COLO668 (cell line): ENCODE data around the gene R3HDM2.
"Not testable (repeated sequence)": the region's sequence is repeated elsewhere in the genome, so short reads cannot be mapped to it uniquely, and the experiment has no call there.

Experiments
- DNase-seq: peaks from one replicate; lab custom pipeline; 2025; ENCODE audit not compliant: unreplicated experiment; lab: John Stamatoyannopoulos, UW

The R3HDM2 gene

DNA sequence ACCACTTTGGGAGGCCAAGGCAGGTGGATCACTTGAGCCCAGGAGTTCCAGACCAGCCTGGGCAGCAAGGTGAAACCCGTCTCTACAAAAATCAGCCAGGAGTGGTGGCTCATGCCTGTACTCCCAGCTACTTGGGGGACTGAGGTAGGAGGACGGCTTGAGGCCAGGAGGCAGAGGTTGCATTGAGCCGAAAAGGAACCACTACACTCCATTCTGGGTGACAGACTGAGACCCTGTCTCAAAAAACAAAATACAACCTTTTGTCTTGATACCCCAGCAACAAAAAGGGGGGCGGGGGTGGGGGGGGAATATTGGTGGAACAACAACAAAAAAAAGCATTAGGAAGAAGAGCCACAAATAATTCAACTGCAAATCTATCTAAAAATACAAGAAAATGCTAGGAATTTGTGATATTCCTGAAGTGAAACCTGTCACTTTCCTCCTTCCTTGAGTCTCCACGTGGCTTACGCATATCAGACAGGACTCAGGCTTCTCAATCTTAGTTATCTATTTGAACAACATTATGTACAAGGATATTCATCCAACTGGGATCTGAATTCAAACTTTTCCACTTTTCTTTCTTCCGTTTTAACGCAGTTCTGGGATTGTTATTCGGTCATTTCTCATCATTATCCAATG is 1.3 kb downstream of the R3HDM2 start:
- DNase-seq, result no peak

DNA sequence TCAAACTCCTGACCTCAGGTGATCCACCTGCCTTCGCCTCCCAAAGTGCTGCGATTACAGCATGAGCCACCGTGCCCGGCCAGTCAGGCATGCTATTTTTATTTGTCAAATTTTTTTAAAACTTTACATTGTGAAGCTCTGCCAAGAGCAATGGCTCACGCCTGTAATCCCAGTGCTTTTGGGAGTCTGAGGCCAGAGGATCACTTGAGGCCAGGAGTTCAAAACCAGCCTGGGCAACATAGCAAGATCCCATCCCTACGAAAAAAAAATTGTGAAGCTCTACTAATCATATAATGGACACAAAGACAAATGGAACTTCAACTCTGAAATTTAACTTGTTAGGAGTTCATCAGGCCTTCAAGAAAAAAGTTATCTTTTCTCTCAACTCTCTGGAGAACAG is 1.9 kb downstream of the R3HDM2 start:
- DNase-seq, result no peak

DNA sequence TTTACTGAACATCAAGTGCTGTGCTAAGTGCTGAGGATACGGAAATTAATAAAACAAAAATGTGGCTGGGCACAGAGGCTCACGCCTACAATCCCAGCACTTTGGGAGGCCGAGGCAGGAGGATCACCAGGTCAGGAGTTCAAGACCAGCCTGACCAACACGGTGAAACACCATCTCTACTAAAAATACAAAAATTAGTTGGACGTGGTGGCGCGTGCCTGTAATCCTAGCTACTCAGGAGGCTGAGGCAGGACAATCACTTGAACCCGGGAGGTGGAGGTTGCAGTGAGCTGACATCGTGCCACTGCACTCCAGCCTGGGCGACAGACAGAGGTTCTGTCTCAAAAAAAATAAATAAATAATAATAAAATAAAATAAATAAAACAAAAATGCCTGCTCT is 3.9 kb downstream of the R3HDM2 start:
- DNase-seq, result not testable (repeated sequence)

- DNase-seq, result no peak
Observed at GRCh38 chr12:57420482-57420881, 10.4 kb downstream of the R3HDM2 start.

DNA sequence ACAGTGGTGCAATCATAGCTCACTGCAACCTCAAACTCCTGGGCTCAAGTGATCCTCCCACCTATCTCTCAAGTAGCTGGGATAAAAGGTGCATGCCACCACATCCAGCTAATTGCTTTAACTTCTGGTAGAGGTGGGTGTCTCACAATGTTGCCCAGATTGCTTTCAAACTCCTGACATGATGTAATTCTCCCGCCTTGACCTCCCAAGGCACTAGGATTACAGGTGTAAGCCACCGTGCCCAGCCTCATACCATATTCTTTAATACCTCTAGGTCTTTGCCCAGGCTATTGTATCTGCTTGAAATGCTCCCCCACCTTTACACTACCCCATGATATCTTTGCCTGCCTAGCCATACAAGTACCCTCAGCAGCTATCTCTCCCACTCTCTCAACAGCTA is 11.3 kb downstream of the R3HDM2 start:
- DNase-seq, result no peak

- no peak for DNase-seq
Observed at GRCh38 chr12:57418255-57418654, 12.6 kb downstream of the R3HDM2 start.

- no peak for DNase-seq
Observed at GRCh38 chr12:57416039-57416996, 14.5 kb downstream of the R3HDM2 start.

DNA sequence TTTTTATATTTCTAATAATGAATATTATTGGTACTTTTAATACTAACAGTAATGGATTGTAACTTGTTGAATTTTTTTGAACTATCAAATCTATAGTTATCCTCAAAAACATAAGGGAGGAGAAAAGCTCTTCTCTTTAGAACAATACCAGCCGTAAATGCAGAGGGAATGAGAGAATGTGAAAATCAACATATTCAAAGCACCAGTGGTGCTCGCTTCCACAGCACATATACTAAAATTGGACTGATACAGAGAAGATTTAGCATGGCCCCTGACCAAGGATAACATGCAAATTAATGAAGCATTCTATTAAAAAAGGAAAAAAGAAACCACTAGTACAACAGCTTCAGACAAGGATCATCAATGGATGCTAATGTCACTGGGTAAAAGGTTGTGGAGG is 15.8 kb downstream of the R3HDM2 start:
- DNase-seq, result no peak

DNA sequence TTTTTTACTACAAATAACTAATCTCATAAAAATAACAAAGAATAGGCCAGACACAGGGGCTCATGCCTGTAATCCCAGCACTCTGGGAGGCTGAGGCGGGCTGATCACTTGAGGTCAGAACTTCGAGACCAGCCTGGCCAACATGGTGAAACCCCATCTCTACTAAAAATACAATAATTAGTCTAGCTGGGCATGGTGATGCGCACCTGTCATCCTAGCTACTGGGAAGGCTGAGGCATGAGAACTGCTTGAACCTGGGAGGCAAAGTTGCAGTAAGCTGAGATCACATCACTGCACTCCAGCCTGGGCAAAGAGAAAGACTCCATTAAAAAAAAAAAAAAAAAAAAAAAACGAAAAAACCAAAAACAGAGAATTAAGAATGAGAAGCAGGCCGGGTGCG is 16.7 kb downstream of the R3HDM2 start:
- not testable (repeated sequence) for DNase-seq

DNA sequence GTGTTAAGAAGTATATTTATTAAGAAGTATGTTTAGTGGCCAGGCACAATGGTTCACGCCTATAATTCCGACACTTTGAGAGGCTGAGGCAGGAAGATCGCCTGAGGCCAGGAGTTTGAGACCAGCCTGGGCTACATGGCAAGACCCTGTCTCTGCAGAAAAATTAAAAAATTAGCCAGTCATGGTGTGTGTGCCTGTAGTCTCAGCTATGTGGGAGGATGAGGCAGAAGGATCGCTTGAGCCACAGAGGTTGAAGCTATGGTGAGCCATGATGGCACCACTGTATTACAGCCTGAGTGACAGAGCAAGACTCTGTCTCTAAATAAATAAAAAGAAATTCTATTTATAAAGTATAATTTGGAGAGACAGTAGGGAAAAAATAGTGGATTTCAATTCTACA is 20.3 kb downstream of the R3HDM2 start:
- DNase-seq, result no peak

DNA sequence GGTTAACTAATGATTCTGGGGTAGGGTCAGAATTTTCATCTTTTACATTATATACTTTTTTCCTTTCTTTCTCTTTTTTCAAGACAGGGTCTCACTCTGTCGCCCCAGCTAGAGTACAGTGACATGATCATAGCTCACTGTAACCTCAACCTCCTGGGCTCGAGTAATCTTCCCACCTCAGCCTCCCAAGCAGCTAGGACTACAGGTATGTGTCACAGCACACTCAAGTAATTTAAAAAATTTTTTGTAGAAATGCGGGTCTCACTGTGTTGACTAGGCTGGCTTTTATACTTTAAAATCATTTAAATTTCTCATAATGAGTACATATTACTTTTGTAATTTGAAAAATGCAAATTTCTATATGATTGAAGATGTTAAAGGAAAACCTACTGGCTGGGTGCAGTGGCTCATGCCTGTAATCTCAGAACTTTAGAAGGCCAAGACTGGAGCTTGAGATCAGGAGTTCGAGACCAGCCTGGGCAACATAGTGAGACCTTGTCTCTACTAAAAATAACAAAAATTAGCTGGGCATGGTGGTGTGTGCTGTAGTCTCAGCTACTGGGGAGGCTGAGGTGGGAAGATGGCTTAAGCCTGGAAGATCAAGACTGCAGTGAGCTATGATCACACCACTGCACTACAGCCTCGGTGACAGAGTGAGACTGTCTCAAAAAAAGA is 25.7 kb downstream of the R3HDM2 start:
- DNase-seq, result no peak

GRCh38 chr12:57402156-57402555 is 28.7 kb downstream of the R3HDM2 start:
- not testable (repeated sequence) for DNase-seq

DNA sequence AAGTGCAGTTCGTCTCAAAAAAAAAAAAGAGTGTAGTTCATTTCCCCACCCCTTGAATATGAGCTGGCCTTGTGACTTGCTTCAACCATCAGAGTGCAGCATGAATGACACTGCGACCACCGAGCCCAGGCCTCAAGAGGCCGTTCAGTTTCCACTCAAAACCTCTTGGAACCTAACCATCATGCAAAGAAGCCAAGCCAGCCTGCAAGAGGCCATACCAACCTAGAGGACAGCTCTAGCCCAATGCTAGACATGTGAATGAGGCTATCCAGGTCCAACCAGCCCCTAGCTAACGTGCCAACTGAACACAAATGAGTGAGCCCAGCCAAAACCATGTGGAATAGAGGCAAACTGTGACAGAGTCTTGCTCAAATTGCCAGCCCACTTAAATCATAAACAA is 29.7 kb downstream of the R3HDM2 start:
- DNase-seq, result no peak

DNA sequence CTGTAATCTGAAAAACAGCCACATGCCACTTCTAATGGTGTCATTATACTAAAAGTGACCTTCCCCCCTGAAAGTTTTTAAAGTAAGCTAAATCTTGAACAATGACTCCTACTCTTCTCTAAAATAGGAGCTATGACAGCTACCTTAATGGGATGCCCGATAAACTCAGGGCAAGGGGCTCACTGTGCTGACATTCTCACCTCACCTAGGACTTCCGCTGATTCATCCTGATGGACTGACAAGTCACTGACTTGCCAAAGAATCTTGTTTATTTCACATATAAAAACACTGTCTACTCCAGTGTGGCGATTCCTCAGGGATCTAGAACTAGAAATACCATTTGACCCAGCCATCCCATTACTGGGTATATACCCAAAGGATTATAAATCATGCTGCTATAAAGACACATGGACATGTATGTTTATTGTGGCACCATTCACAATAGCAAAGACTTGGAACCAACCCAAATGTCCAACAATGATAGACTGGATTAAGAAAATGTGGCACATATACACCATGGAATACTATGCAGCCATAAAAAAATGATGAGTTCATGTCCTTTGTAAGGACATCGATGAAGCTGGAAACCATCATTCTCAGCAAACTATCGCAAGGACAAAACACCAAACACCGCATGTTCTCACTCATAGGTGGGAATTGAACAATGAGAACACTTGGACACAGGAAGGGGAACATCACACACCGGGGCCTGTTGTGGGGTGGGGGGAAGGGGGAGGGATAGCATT is 31.0 kb downstream of the R3HDM2 start:
- not testable (repeated sequence) for DNase-seq

GRCh38 chr12:57397441-57397840 is 33.4 kb downstream of the R3HDM2 start:
- no peak for DNase-seq

DNA sequence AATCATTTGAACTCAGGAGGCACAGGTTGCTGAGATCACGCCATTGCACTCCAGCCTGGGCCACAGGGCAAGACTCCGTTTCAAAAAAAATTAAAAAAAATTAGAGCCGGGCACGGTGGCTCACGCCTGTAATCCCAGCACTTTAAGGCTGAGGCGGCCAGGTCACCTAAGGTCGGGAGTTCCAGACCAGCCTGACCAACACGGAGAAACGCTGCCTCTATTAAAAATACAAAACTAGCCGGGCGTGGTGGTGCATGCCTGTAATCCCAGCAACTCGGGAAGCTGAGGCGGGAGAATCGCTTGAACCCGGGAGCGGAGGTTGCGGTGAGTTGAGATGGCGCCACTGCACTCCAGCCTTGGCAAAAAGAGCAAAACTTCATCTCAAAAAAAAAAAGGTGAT is 35.7 kb downstream of the R3HDM2 start:
- DNase-seq, result no peak

GRCh38 chr12:57390174-57390573 is 40.7 kb downstream of the R3HDM2 start:
- DNase-seq, result no peak

GRCh38 chr12:57389033-57389432 is 41.8 kb downstream of the R3HDM2 start:
- DNase-seq, result no peak

DNA sequence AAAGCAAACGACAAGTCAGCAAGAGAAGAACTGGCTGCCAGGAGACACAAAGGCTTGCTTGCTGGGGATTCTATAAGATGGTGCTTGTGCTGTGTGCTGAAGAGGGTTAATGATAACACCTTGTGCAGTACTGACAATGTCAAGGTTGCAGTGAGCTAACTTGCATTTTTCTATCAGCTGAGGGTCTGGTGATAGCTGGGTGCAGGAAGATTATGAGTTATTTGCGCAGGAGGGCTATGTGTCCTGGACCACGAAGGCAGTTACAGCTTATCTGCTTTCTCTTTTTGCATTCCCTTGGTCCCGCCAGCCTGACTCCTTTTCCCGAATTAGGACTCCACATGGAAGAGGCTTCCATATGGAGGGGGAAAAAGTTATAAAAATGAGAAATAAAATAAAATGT is 42.4 kb downstream of the R3HDM2 start:
- DNase-seq, result no peak

DNA sequence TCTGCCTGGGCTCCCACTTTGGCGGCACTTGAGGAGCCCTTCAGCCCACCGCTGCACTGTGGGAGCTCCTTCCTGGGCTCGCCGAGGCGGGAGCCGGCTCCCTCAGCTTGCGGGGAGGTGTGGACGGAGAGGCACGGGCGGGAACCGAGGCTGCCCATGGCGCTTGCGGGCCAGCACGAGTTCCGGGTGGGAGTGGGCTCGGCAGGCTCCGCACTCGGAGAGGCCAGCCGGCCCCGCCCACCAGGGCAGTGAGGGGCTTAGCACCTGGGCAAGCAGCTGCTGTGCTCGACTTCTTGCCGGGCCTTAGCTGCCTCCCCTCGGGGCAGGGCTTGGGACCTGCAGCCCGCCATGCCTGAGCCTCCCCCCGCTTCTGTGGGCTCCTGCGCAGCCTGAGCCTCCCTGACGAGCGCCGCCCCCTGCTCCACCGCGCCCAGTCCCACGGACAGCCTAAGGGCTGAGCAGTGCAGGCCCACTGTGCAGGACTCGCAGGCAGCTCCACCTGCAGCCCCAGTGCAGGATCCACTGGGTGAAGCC is 44.6 kb downstream of the R3HDM2 start:
- no peak for DNase-seq

DNA sequence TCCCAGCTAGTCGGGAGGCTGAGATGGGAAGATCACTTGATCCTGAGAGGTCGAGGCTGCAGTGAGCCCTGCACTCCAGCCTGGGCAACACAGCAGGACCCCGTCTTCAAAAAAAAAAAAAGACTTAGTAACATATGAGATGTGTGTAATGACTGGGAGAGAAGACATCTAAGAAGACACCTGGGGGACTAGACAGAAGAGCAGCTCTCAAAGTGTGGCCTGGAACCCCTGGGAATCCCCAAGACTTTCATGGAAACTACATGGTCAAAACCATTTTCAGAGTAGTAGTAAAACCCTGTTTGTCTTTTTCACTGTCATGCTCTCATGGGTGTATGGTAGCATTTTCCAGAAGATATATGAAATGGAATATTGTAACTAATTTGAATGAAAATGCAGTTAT is 45.3 kb downstream of the R3HDM2 start:
- DNase-seq, result no peak
